OCI-LY7 (cell line): ENCODE data around the gene HYKK.

ENCODE experiments used
- CTCF ChIP-seq: fragments of 200-600 bp; sonication (generic); conservative IDR thresholded peaks from 2 replicates; pipeline ENCODE4 v1.5.1; 2014; ENCODE audit warnings: mild to moderate bottlenecking, antibody characterized with exemption, low read length, moderate library complexity, mixed read lengths
- EZH2phosphoT487 ChIP-seq: fragments of 200-600 bp; sonication (generic); IDR thresholded peaks from 2 replicates; pipeline ENCODE4 v1.6.1; 2018; ENCODE audit warnings: low read depth, borderline replicate concordance, mild to moderate bottlenecking, mixed run types, antibody characterized with exemption, low read length, moderate library complexity, mixed read lengths

- TF ChIP-seq CTCF, result no peak
- TF ChIP-seq EZH2phosphoT487, result no peak
Measured at GRCh38 chr15:78561490-78561889, 54.1 kb downstream of the HYKK start.
